Fibroblast of mammary gland (primary cell): ENCODE data around the gene SELENBP1.

Experiments used
- DNase-seq: peaks from one replicate; pipeline ENCODE4 v3.0.0-alpha.2; 2010; ENCODE audit warnings: low read depth
- H3K4me3 ChIP-seq: 2 replicates; pipeline ENCODE4 v1.5.1; 2011; ENCODE audit warnings: low read depth, mild to moderate bottlenecking, low read length, moderate library complexity; ENCODE audit not compliant: control insufficient read depth
- CTCF ChIP-seq: conservative IDR thresholded peaks from 2 replicates; pipeline ENCODE4 v1.5.1; 2011; ENCODE audit warnings: low read depth, low read length, inconsistent platforms; ENCODE audit not compliant: control insufficient read depth, insufficient read depth

The SELENBP1 gene

DNA sequence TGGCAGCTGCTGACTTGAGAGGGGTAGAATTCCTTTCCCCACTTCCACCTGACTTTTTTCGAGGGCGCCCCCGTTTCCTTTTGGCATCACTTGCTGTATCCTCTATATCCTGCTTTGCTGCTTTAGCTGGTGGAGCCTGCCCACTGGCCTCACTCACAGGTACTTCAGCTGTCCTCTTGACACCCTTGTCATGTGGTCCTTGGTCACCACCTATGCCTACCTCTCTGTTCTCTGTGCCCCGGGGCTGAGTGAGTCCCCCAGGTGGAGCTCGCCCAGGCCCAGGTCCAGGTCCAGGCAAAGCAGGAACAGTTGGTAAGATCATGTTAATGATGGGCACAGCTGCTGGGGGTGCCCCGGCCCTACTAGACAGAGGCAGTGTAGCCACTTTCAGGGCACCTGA is 29.9 kb downstream of the SELENBP1 start:
- DNase-seq = no peak
- H3K4me3 ChIP-seq = no peak overlapping the region
- no peak for TF ChIP-seq CTCF

DNA sequence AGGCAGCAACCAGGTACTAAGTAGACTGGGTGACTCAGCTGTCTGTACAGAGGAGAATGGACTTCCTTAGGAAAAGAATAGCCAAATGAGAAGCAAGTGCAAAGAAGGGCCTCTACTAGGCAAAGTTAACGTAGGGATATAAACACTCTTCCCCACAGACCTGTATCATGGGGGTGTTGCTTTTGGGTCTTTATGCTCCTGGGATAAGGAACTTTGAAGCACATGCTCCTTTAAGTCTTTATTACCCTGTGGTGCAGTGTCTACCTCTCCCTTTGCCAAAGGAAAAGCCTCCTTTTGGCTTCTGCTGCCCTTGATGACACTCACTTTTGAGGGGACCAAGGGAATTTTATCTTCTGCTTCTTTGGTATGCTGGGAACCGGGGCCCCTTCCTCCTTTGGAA is 30.5 kb downstream of the SELENBP1 start:
- no peak overlapping the region for H3K4me3 ChIP-seq
- TF ChIP-seq CTCF = no peak
- no peak for DNase-seq

DNA sequence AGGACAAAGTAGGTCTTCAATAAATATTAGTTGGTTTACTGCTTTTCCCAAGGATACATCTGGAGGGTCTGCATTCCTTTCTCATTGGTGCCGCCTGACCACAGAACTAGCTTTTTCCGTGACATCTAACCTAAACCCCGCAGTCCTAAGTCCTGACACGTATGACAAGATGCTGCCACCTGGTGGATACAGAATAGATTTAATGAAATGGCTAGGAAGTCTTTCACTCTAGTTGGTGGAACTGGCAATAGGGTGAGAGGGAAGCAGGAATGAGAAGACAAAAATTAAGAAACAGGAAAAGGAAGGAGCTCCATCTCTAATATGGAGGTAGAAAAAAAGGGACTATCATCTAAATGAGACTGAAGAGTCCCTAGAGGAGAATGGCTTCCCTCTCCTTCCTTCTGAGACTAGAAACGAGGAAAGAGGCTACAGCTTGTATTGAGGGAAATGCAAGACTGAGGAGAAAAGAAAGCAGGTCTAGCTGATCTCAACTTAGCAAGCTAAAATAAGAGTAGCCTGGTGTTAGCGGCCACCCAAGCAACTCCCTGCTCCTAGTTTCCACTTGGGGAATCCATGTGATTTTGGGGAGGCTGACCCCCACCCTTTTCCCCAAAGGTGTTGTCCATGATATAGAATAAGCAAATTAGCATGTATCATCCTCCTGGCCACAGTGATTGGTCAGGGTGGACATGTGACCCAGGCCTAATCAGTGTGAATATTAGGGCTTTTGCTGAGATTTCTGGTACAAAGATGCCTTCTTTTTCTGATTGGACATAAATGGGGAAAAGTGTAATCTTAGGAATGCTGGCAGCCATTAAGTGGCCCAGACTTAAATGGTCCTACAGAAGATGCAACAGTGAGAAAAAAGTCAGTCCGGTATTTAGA is 31.4 kb downstream of the SELENBP1 start:
- no peak overlapping the region for H3K4me3 ChIP-seq
- peak; percentile 87 for DNase-seq
- peak; percentile 68 for TF ChIP-seq CTCF

- DNase-seq = no peak
- H3K4me3 ChIP-seq = no peak overlapping the region
- TF ChIP-seq CTCF = no peak
Observed at GRCh38 chr1:151336556-151336955, 35.9 kb downstream of the SELENBP1 start.

- TF ChIP-seq CTCF = no peak
- no peak overlapping the region for H3K4me3 ChIP-seq
- no peak for DNase-seq
Observed at GRCh38 chr1:151334822-151335221, 37.7 kb downstream of the SELENBP1 start.

GRCh38 chr1:151327903-151328674 is 44.4 kb downstream of the SELENBP1 start:
- no peak for TF ChIP-seq CTCF
- H3K4me3 ChIP-seq = peak overlapping the region; percentile 58
- no peak for DNase-seq
